GM12878 (cell line): ENCODE measurements around the gene MARVELD1. TPM values are rescaled to one million over a fixed set of nuclear protein-coding genes. Genes with fewer than 3 reads are reported as not detected.

Experiments used
- ATAC-seq: fragments of 200-7000 bp; cut with Tn5 transposase; 3 replicates; pipeline ENCODE4 v1.9.1; 2020; ENCODE audit warnings: mild to moderate bottlenecking, moderate library complexity
- BruUV-seq: library from RNA; stranded (reverse); fragments of 400-500 nt; replicated peaks from 2 replicates; lab custom pipeline; 2021; lab: Mats Ljungman, UMichigan
- CTCF ChIA-PET: fragments of 300-600 bp; sonication (Branson Sonifier 250); formaldehyde crosslinking; extraction: SDS; loops from one replicate; lab custom pipeline; 2021; ENCODE audit warnings: inconsistent platforms; lab: Yijun Ruan, JAX
- POLR2A ChIA-PET: fragments of 350-600 bp; formaldehyde crosslinking; extraction: SDS; loops from one replicate; lab custom pipeline; 2021; ENCODE audit warnings: inconsistent platforms; lab: Charles Lee
- RAD21 ChIA-PET: fragments of 300-600 bp; sonication (Branson Sonifier 250); formaldehyde crosslinking; loops from one replicate; lab custom pipeline; 2023; ENCODE audit warnings: antibody characterized with exemption; ENCODE audit not compliant: unreplicated experiment; lab: Charles Lee
- SMC1A ChIA-PET: fragments of 300-600 bp; sonication (Branson Sonifier 250); formaldehyde crosslinking; loops from one replicate; lab custom pipeline; 2023; ENCODE audit not compliant: unreplicated experiment, uncharacterized antibody; lab: Charles Lee
- DNase-seq: peaks from one replicate; pipeline ENCODE4 v3.0.0-alpha.2; 2011; ENCODE audit warnings: low read depth, low spot score
- FAIRE-seq: peaks from 3 replicates; lab custom pipeline; 2011; peaks lifted over from hg19 to GRCh38; lab: Jason Lieb, UNC
- H2AFZ ChIP-seq: 2 replicates; pipeline ENCODE4 v1.6.0; 2011; ENCODE audit warnings: low read depth, low read length, control low read depth; ENCODE audit not compliant: control insufficient read depth
- H3K27ac ChIP-seq: 2 replicates; pipeline ENCODE4 v1.5.1; 2011; ENCODE audit warnings: control low read depth; ENCODE audit not compliant: control insufficient read depth, insufficient read depth
- H3K27me3 ChIP-seq, 2 experiments: replicated peaks in 1 of 2; 2 replicates each; pipeline versions ENCODE4 v1.6.0 to v1.6.1; 2011; ENCODE audit warnings: low read length in 1 of 2; ENCODE audit not compliant: control insufficient read depth in 2 of 2, insufficient read depth in 2 of 2
- H3K36me3 ChIP-seq, 2 experiments: 2 replicates each; pipeline ENCODE4 v1.5.1; 2011; ENCODE audit warnings: low read length in 1 of 2; ENCODE audit not compliant: control insufficient read depth in 2 of 2, insufficient read depth in 2 of 2
- H3K4me1 ChIP-seq: 2 replicates; pipeline ENCODE4 v1.6.1; 2011; ENCODE audit warnings: mild to moderate bottlenecking, low read length, moderate library complexity, mixed read lengths; ENCODE audit not compliant: control insufficient read depth, insufficient read depth
- H3K4me2 ChIP-seq: 2 replicates; pipeline ENCODE4 v1.6.0; 2011; ENCODE audit warnings: control low read depth; ENCODE audit not compliant: control insufficient read depth, insufficient read depth
- H3K4me3 ChIP-seq: fragments of 200-600 bp; sonication (generic); 2 replicates; pipeline ENCODE4 v1.5.1; 2016
- H3K79me2 ChIP-seq: 2 replicates; pipeline ENCODE4 v1.6.0; 2011; ENCODE audit warnings: low read length; ENCODE audit not compliant: control insufficient read depth, insufficient read depth
- H3K9ac ChIP-seq: 2 replicates; pipeline ENCODE4 v1.8.0; 2011; ENCODE audit warnings: low read length, control low read depth, mixed read lengths; ENCODE audit not compliant: control insufficient read depth, insufficient read depth
- H3K9me3 ChIP-seq: replicated peaks from 3 replicates; pipeline ENCODE4 v1.5.1; 2011; ENCODE audit warnings: mild to moderate bottlenecking, low read length; ENCODE audit not compliant: control insufficient read depth, insufficient read depth
- H4K20me1 ChIP-seq: 2 replicates; pipeline ENCODE4 v1.6.0; 2011; ENCODE audit not compliant: control insufficient read depth, insufficient read depth
- CHD2 ChIP-seq: IDR thresholded peaks from 2 replicates; pipeline ENCODE4 v1.6.1; 2011; ENCODE audit warnings: low read depth, low read length, improper control_type of control experiment, borderline replicate concordance
- GABPA ChIP-seq: IDR thresholded peaks from 2 replicates; pipeline ENCODE4 v1.6.1; 2014; ENCODE audit warnings: antibody characterized with exemption, low read depth, mild to moderate bottlenecking, inconsistent platforms
- POLR2A ChIP-seq: IDR thresholded peaks from 2 replicates; pipeline ENCODE4 v1.6.1; 2011; ENCODE audit warnings: low read depth, mild to moderate bottlenecking, low read length
- WGBS: methylation state at CpG from one replicate; pipeline ENCODE4 v1.1.6; 2016; ENCODE audit warnings: low lambda C conversion rate; ENCODE audit not compliant: insufficient replicate concordance, insufficient coverage; ENCODE audit errors: missing lambda C conversion rate; 5-methylcytosine and 5-hydroxymethylcytosine counted together
- in situ Hi-C: fragments of 300-500 bp; cut with MboI; formaldehyde crosslinking; loops from 9 replicates; pipeline ENCODE4 v1.14.3; 2018; ENCODE audit warnings: mixed read lengths
- intact Hi-C: fragments of 100-400 bp; cut with micrococcal nuclease; formaldehyde crosslinking; loops from one replicate; pipeline ENCODE4 v1.14.2; 2022; ENCODE audit not compliant: unreplicated experiment
- polyA plus RNA-seq, 11 experiments: library from polyadenylated mRNA; depleted of rRNA in 4 of 11; unstranded in 6 of 11; stranded (reverse) in 5 of 11; fragments of >200 nt; fragmentation: Nextera tagmentation in 4 of 11; fragmentation: Illumina TruSeq in 1 of 11; extraction: Ambion mirVana in 4 of 11; extraction: Trizol in 1 of 11; gene quantifications; 1 replicate in 1 of 11; 2 replicates in 10 of 11; pipeline versions ENCODE4 v1.2.1 to v1.2.3, GENCODE V29; 2011 to 2016; ENCODE audit warnings: inconsistent platforms in 2 of 11, missing spikeins in 2 of 11, low read depth in 1 of 11
- total RNA-seq, 4 experiments: library from RNA; depleted of rRNA in 3 of 4; stranded (reverse); fragments of >200 nt in 3 of 4; fragmentation: Illumina TruSeq in 1 of 4; extraction: Trizol in 1 of 4; gene quantifications; 2 replicates each; pipeline versions ENCODE4 v1.2.1 to v1.2.3, GENCODE V29; 2013 to 2021
- TF ChIP-seq, protein P1 (sequence below): fragments of 450-650 bp; IDR thresholded peaks from 2 replicates; pipeline ENCODE4 v1.6.1; 2017; ENCODE audit warnings: antibody characterized with exemption, mild to moderate bottlenecking, moderate library complexity
- TF ChIP-seq, protein P2 (sequence below): IDR thresholded peaks from 2 replicates; pipeline ENCODE4 v1.6.1; 2012; ENCODE audit warnings: low read length, inconsistent platforms
- TF ChIP-seq, protein P3 (sequence below): IDR thresholded peaks from 2 replicates; pipeline ENCODE4 v1.6.1; 2012; ENCODE audit warnings: low read depth, low read length, improper control_type of control experiment
- TF ChIP-seq, protein P4 (sequence below): fragments of 450-650 bp; formaldehyde crosslinking; IDR thresholded peaks from 2 replicates; pipeline ENCODE4 v1.5.0; 2022; ENCODE audit warnings: mild to moderate bottlenecking, missing genetic modification characterization

The MARVELD1 gene
- total and polyA plus RNA-seq, 10 of the 15 experiments (the other 5 are each of a cell fraction or from before 2014, with no cell fraction given): 0.54 to 8.4 (median 3.2) TPM

DNA sequence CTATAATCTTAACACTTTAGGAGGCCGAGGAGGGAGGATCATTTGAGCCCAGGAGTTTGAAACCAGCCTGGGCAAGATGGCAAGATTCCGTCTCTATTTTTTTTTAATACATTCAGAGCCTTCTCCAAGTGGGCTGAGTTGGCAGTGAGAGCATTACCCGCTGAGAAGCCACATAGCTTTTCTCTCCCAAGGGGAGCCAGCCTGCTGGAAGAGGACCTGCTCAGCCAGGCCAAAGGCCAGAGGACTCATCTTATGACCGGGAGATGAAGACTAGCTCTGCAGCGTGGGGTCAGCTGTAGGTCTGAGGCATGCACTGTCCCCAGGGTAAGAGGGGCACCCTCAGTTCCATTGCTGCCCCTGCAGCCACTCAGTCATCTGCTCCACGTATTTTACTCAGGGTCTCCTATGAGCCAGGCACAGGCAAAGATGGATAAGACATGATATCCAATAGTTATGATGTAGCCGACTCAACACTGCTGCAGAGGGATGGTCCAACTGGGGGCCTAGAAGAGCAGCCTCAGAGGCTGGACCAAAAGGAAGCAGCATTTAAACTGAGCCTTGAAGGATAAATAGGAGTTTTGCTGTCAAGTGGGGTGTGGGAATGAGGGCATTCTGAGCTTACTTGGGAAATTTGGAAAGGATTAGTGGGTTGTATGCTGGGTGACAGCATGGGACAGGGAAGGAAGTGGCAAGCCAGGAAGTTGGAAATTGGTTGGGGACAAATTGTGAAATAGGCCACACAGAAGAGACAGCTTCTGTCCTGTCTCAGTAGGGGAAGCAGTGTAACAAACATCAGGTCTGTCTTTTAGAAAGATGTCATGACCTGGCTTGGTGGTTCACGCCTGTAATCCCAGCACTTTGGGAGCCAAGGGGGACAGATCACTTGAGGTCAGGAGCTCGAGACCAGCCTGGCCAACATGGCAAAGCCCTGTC is 1.6 kb upstream of the MARVELD1 start:
- Histone ChIP-seq H3K4me1 (peaks cover 3% of the 10 kb centered on the region; the same call in 1 of the 2 replicates), H2AFZ (no peak overlapping the region), H3K27ac (no peak overlapping the region), H3K36me3 (no peaks in the 10 kb centered on the region), H3K27me3 (peaks cover 0 to 2% of the 10 kb centered on the region in 2 experiments; a peak in 1 of 4 replicates), H3K9me3 (no peaks in the 10 kb centered on the region), H3K9ac (no peak overlapping the region), H3K4me2 (no peak overlapping the region), H3K79me2 (no peaks in the 10 kb centered on the region), H3K4me3 (no peak overlapping the region), H4K20me1 (no peaks in the 10 kb centered on the region)
- SMC1A ChIA-PET: interaction anchor here (1.1 to 2.7 kb wide), 3 partner anchors 9 to 70 kb away, joined by 4 to 10 read pairs (median 5); no protein-coding TSS in a partner anchor
- 67% methylated on average over 9 of the region's 9 CpGs for WGBS
- CTCF ChIA-PET: interaction anchor here (0.7 to 14.9 kb wide), 5 partner anchors 9 to 35 kb away, joined by 3 to 416 read pairs (median 5); partner anchors contain the start of genes AVPI1 and ZFYVE27
- TF ChIP-seq CHD2 (no peak), GABPA (no peak), POLR2A (no peak)
- TF ChIP-seq, protein P1, sequence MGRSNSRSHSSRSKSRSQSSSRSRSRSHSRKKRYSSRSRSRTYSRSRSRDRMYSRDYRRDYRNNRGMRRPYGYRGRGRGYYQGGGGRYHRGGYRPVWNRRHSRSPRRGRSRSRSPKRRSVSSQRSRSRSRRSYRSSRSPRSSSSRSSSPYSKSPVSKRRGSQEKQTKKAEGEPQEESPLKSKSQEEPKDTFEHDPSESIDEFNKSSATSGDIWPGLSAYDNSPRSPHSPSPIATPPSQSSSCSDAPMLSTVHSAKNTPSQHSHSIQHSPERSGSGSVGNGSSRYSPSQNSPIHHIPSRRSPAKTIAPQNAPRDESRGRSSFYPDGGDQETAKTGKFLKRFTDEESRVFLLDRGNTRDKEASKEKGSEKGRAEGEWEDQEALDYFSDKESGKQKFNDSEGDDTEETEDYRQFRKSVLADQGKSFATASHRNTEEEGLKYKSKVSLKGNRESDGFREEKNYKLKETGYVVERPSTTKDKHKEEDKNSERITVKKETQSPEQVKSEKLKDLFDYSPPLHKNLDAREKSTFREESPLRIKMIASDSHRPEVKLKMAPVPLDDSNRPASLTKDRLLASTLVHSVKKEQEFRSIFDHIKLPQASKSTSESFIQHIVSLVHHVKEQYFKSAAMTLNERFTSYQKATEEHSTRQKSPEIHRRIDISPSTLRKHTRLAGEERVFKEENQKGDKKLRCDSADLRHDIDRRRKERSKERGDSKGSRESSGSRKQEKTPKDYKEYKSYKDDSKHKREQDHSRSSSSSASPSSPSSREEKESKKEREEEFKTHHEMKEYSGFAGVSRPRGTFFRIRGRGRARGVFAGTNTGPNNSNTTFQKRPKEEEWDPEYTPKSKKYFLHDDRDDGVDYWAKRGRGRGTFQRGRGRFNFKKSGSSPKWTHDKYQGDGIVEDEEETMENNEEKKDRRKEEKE: no peak
- TF ChIP-seq, protein P2, sequence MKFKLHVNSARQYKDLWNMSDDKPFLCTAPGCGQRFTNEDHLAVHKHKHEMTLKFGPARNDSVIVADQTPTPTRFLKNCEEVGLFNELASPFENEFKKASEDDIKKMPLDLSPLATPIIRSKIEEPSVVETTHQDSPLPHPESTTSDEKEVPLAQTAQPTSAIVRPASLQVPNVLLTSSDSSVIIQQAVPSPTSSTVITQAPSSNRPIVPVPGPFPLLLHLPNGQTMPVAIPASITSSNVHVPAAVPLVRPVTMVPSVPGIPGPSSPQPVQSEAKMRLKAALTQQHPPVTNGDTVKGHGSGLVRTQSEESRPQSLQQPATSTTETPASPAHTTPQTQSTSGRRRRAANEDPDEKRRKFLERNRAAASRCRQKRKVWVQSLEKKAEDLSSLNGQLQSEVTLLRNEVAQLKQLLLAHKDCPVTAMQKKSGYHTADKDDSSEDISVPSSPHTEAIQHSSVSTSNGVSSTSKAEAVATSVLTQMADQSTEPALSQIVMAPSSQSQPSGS: no peak
- TF ChIP-seq, protein P3, sequence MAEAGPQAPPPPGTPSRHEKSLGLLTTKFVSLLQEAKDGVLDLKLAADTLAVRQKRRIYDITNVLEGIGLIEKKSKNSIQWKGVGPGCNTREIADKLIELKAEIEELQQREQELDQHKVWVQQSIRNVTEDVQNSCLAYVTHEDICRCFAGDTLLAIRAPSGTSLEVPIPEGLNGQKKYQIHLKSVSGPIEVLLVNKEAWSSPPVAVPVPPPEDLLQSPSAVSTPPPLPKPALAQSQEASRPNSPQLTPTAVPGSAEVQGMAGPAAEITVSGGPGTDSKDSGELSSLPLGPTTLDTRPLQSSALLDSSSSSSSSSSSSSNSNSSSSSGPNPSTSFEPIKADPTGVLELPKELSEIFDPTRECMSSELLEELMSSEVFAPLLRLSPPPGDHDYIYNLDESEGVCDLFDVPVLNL: no peak
- TF ChIP-seq, protein P4, sequence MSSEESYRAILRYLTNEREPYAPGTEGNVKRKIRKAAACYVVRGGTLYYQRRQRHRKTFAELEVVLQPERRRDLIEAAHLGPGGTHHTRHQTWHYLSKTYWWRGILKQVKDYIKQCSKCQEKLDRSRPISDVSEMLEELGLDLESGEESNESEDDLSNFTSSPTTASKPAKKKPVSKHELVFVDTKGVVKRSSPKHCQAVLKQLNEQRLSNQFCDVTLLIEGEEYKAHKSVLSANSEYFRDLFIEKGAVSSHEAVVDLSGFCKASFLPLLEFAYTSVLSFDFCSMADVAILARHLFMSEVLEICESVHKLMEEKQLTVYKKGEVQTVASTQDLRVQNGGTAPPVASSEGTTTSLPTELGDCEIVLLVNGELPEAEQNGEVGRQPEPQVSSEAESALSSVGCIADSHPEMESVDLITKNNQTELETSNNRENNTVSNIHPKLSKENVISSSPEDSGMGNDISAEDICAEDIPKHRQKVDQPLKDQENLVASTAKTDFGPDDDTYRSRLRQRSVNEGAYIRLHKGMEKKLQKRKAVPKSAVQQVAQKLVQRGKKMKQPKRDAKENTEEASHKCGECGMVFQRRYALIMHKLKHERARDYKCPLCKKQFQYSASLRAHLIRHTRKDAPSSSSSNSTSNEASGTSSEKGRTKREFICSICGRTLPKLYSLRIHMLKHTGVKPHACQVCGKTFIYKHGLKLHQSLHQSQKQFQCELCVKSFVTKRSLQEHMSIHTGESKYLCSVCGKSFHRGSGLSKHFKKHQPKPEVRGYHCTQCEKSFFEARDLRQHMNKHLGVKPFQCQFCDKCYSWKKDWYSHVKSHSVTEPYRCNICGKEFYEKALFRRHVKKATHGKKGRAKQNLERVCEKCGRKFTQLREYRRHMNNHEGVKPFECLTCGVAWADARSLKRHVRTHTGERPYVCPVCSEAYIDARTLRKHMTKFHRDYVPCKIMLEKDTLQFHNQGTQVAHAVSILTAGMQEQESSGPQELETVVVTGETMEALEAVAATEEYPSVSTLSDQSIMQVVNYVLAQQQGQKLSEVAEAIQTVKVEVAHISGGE (CRISPR knock-in tag): no peak
- in situ Hi-C loops: no loop called here
- no peak for DNase-seq
- intact Hi-C loops: no loop called here
- POLR2A ChIA-PET: no interaction called here
- no peak for ATAC-seq
- BruUV-seq: no TSS peak
- FAIRE-seq: no peak
- RAD21 ChIA-PET: interaction anchor here (0.8 to 1.9 kb wide), 4 partner anchors 10 to 24 kb away, joined by 3 to 6 read pairs (median 4); no protein-coding TSS in a partner anchor
